HG03280 (cell line): ENCODE measurements around the gene RAD52.
"Not testable (repeated sequence)": the region's sequence is repeated elsewhere in the genome, so short reads cannot be mapped to it uniquely, and the experiment has no call there.

ENCODE experiments used
- ATAC-seq: cut with Tn5 transposase; IDR thresholded peaks from one replicate; pipeline ENCODE4 v1.9.1; 2021; ENCODE audit warnings: mild to moderate bottlenecking, moderate library complexity; ENCODE audit not compliant: unreplicated experiment

Gene RAD52

DNA sequence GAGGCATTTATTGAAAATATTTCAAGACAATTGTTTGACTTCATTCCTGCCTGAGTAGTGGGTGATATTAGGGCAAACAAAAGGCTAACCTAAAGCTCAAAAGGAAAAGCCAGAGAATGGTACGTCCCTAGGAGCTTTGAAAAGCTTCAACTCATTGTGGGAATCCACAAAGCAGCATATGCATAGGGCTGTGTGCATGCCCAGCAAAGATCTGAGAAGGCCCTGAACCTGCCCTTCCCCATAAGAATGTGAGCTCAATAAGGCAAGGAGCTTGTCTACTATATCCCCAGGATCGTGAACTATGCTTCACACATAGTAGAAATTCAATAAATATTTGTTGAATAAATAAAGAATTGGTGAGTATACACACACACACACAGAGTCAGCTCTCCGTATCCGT, 19.1 kb upstream of the RAD52 start:
- no peak for ATAC-seq

DNA sequence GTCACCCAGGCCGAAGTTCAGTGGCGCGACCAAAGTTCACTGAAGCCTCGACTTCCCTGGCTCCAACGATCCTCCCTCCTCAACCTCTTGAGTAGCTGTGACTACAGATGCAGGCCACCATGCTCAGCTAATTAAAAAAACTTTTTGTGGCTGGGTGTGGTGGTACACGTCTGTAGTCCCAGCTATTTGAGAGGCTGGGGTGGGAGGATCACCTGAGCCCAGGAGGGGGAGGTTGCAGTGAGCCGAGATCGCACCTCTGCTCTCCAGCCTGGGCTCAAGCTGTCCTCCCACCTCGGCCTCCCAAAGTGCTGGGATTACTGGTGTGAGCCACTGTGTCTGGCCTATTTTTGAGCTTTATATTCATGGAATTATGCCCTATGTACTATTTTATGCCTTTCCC, 18.1 kb upstream of the RAD52 start:
- no peak for ATAC-seq

DNA sequence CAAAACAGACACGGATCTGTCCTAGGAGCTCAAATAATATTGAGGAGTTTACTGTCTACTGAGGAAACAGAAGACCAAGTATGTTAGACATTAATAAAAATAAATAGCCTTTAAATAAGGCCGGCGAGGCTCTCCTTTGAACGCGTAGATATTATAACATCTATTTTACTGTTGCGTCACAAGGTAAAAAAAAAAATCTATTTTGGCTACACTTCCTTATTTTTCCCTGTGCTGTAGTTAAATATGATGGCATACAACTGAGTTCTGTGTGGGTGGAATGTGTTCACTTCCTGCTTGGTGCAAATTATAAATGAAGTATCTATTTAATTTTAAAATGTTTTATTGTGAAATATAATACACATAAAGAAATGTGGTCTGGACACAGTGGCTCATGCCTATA, 17.2 kb upstream of the RAD52 start:
- no peak for ATAC-seq

DNA sequence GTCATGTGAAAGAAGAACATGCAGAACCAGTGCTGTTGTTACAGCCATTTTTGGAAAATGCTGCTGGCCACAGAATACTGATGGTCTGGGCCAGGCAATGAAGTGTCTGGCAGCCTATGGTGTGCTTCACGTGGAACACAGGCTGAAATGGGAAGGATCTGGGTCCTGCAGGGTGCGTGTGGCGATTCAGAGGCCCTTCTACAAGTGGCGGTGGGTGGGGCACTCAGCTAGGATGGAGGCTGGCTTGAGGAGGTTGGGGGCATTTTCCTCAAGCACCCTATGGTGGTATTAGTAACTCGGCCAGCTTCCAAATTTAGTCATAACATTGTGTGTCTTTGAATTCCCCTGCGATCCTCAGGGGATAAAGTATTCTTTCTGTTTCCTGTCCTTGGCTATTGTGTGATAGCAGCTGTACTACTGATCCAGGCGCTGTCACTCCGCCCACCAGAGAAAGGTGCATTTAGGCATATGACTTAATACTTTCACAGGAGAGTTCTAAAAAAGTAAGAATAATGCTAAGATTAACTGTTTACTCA, 9.2 kb upstream of the RAD52 start:
- ATAC-seq = no peak

DNA sequence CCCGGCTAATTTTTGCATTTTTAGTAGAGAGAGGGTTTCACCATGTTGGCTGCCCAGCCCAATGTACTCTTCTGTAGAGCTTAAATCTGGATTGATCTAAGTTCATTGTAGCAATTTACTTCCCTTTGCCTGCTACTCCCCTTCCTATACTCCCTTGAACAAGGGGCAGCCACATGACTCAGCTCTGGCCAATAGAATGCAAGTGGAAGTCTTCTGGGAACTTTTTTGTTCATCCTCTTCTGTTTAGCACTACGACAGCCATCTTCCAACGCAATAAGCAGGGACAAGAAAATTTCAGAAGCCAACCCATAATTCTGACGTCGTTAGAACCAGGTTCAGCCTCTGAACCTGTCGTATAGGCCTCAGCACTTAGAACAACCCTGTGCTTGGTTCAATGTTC, 6.4 kb upstream of the RAD52 start:
- ATAC-seq = no peak

DNA sequence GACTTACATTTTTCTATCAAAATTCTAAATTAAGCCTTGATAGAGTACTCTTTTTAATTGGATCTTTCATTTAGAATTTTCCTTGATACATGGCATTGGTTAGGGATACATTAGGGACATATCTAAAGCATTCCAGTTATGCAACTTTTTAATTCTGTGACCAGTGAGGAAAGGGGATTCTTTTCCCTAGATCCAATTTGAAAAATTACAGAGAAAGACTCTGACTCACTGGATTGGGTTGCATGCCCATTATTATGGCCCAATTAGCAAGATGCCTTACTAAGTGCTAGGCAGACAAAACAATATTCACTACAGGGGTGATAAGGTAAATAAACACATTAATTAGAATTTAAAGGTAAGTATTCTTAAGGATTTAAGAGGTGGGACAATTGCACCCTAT, 5.2 kb upstream of the RAD52 start:
- ATAC-seq = no peak

DNA sequence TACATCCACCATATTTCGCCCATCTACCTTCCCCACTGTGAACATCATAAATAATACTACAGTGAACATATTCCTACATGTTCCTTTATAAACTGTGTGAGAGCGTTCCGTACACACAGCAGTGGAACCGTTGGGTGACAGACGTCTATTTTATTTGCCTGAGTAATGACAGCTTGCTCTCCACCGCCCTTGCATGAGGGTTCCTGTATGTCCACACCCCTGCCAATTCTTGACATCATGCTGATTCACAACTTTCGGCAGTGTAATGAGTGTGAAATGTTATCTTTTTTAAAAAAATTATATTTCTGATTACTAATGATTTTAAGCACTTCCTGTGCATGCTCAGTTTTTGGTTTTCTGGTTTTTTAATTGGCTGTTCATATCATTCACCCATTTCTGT, 4.3 kb upstream of the RAD52 start:
- ATAC-seq = no peak

DNA sequence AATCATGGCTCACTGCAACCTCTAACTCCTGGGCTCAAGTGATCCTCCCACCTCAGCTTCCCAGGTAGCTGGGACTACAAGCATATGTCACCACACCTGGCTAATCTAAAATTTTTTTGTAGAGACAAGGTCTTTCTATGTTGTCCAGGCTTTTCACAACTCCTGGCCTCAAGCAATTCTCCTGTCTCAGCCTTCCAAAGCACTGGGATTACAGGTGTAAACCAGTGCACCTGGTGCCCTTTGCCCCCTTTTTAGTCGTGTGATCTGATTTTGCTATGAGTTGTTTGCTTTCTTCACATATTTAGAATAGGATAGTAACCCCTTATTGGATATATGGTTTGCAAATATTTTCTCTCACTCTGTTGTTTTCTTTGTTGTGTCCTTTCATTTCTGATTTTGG, 1.7 kb upstream of the RAD52 start:
- ATAC-seq = no peak

DNA sequence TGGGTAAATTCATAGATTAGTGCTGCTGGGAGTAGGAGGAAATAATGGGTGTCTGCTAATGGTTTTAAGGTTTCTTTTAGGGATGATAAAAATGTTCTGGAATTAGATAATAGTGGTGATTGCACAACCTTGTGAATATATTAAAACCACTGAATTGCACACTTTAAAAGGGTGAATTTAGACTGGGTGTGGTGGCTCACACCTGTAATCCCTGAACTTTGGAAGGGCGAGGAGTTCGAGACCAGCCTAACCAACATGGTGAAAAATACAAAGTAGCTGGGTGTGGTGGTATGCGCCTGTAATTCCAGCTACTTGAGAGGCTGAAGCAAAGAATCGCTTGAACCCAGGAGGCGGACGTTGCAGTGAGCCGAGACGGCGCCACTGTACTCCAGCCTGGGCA, 1.3 kb downstream of the RAD52 start:
- ATAC-seq = no peak

DNA sequence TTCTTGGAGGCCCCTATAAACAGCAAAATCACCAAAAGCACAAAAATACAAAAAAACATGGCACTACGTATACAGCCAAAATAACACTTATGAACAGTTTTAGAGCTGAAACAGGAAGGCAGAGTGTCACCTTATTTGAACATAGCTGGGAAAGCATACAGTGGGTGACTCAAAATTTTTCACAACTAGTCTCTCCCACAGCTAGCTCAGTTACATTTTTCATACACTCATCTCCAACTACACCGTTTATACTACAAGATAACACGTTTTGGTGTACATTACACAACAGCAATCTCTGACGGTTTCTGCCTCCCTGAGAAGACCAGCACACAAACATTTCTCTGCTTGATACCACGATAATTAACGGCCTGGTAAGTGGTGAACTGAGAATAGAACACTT, 2.9 kb downstream of the RAD52 start:
- ATAC-seq = no peak

DNA sequence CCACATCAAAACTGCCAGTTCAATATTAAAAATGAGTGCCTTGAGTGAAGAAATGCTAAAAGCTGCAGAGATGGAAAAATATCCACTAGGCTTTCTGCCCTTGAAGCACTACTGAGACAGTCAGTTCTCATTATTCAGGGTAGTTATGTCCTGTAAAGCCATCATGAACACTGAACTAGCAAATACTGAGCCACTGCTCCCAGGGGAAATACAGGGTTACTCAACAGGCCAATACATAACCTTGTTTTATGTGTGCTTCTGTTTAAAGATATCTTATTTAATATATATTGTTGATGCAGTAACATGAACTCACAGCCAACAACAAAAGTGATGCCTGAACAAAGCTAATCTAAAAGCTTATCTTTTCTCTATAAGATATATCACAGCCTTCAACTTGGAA, 3.3 kb downstream of the RAD52 start:
- ATAC-seq = no peak

DNA sequence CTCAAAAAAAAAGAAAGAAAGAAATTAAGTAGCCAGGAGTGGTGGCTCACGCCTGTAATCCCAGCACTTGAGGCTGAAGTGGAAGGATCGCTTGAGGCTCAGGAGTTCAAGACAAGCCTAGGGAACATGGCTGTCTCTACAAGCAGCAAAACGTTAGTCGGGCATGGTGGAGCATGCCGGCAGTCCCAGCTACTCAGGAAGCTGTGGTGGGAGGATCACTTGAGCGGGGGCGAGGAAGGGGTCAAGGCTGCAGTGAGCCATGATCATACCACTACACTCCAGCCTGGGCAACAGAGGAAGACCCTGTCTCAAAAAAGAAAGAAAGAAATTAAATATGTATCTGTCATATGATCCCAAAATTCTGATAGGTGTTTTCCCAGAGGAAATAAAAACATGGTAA, 5.3 kb downstream of the RAD52 start:
- ATAC-seq = no peak

DNA sequence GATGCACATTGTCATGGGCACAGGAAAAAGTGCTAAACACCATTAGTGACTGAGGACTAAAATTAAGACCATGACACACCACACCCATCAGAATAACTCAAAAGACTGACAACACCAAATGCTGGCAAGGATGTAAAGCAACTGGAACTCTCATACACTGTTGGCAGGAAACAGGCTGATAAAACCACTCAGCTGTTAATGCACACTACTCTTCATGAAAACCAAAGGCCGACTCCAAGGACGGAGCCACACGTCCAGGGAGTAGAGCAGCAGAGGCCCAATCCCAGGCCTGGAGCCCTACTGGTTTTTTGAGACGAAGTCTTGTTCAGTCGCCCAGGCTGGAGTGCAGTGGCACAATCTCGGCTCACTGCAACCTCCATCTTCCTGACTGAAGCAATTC, 6.4 kb downstream of the RAD52 start:
- no peak for ATAC-seq

DNA sequence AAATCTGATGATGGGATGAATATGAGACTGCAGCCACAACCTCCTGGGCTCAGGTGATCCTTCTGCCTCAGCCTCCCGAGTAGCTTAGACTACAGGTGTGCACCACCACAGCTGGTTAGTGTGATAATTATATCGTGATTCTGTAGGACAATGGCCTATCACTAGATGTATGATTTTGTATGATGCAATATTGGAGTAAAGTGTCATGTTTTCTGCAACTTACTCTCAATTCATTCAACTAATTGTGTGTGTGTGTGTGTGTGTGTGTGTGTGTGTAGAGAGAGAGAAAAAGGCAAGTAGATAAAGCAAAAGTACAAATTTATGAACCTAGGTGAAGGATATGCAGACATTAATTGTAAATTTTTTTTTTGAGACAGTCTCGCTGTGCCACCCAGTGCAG, 10.7 kb downstream of the RAD52 start:
- ATAC-seq = no peak

DNA sequence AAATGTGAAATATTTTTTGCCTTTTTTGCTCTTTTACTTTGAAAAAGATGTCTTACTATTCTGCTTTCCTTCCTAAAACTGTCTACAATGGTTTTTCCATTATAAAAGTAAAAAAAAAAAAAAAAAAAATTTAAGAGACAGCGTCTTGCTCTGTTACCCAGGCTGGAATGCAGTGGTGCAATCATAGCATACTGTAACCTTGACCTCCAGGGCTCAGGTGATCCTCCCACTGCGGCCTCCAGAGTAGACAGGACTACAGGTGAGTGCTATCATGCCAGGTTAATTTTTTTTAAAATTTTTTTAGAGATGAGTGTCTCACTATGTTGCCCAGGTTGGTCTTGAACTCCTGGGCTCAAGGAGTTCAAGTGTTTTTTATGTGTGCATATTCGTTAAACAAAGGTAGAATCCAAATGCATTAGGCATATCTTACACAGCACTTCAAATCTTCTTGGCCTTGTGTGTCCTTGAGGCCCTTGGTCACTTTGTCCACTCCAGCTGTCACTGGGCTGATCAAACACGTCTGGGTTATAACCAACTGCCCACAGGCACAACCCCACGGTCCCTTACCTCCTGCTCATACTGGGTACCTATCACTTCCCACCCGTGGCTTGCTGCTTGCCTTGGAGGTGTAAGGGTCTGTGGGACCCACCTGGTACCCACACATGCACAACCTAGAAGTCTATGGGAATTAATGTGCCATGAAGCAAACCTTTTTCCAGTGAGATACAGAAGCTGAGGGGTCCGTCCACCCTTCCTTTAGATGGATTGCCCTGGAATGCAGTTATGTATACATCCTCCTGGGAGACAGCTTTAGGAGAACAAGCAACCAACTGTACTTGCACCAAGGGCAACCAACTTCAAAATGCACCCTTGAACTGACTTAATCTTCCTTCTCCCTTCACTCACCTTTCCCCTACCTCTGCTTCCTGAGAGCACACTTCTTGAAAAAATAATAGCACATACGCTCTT, 12.8 kb downstream of the RAD52 start:
- ATAC-seq = no peak

DNA sequence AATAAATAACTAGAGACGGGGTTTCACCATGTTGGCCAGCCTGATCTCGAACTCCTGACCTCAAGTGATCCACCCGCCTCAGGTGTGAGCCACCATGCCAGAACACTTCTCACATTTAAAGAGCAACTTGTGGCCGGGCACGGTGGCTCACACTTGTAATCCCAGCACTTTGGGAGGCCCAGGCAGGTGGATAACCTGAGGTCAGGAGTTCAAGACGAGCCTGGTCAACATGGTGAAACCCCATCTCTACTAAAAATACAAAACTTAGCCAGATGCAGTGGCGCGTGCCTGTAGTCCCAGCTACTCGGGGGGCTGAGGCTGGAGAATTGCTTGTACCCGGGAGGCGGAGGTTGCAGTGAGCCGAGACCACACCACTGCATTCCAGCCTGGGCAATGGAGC, 13.6 kb downstream of the RAD52 start:
- not testable (repeated sequence) for ATAC-seq

DNA sequence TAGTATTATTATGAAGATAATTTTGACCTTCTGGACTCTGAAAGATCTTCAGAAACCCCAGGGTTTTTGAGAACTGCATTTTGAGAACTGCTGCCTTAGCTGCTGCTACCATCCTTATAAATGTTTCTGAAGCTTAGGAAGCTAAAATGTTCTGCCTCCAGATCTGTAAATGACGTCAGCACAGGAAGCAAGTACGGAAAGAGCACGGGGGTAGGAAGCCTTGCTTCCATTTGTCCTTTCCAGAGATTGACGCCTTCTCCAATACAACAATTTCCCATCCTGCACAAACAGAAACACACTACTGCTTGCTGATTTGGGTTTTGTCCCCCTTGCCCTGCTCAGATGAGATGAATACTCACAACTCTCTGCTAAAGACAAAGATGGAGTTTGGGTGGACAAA, 17.9 kb downstream of the RAD52 start:
- no peak for ATAC-seq

DNA sequence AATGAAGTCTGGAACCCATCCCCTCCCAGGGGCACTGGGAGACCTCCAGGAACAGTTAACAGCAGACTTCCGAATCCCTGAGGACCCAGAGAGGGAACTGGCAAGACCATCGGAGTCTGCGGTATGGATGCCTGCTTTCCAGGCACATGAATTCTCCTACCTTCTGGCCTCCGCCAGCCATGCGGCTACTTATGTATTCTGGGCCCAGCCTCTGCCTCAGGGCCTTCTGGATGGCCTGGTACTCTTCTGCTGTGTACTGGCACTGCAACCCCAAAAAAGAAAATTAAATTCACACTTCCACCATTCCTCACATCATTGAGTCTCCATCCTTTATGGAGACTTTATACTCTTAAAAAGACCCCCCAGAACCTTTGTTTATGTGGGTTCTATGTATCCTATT, 18.4 kb downstream of the RAD52 start:
- no peak for ATAC-seq

DNA sequence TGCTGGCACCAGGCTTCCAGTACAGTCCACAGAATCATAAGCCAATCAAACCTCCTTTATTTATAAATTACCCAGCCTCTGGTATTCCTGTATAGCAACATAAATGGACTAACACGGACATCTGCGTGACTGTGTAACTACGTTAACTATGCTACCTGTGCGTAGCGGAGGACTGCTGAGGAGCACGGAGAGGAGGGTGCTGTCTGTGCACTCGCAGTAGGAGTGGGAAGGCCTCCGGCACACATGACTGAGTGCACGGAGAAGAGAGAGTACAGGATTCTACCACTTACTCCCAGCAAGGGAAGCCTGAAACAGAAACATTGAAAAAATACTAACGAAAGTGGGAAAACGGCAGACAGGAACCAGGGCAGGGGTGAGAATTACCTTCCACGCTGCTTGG, 22.9 kb downstream of the RAD52 start:
- ATAC-seq = no peak

DNA sequence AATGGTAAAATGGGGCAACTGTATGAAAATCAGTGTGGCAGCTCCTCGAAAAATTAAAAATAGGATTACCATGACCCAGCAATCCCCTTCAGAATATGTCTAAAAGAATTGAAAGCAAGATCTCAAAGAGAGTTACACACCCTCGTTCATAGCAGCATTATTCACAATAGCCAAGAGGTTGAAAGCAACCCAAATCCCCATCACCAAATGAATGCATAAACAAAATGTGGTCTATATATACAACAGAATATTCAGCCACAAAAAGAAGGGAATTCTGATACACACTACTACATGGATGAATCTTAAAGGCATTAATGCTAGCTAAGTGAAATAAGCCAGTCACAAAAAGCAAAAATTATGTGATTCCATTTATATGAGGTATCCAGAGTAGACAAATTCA, 27.2 kb downstream of the RAD52 start:
- no peak for ATAC-seq

DNA sequence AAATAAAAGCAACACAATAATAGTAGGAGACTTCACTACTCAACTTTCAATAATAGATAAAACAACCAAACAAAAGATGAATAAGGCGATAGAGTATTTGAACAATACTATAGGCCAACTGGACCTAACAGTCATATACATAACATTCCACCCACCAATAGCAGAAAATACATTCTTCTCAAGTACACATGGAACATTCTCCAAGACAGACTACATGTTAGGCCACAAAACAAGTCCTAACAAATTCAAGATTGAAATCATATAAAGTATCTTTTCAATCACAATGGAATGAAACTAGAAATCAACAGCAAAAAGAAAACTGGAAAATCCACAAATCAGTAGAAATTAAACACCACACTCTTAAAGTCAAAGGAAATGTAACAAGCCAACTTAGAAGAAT, 28.8 kb downstream of the RAD52 start:
- no peak for ATAC-seq

DNA sequence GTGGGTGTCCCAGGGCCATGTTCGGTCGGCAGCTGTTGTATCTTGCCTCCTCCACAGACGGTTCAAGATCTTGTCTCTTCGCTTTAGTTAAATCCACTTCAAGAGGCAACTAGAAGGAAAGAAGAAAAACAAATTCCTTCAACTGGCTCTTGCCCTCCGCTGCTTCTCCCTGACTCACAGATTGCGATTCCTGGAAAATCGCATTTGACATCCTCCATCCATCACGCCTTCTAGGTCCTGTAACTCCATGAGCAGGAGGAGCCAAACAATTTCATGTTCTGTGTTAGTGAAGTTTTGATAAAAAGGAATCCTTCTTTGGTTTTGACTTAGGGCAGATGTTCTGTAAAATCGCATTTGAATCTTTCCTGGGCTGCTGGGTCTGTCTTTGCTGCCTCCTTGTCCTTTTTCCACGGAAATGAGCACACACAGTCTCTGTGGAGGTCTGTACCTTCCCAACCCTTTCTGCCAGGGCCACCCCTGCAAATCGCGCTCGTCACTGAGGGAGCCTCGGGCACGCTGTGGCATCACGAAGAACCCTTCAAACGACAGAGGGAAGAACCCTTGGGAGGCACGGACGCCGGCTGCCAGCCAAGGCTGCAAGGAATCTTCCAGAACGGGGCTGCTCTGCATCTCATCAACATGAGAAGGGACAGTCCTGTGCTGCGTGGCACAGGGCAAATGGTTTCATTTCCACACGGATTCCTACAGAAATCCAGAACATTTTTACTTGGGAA, 32.6 kb downstream of the RAD52 start:
- ATAC-seq = no peak
